NCI-H1436 treated with DMSO at 0.1 percent for 48 hours (cell line): Measurements from ENCODE around the gene APCDD1L.

Source experiments
- DNase-seq: peaks from one replicate; lab custom pipeline; 2025; lab: John Stamatoyannopoulos, UW

Gene APCDD1L

DNA sequence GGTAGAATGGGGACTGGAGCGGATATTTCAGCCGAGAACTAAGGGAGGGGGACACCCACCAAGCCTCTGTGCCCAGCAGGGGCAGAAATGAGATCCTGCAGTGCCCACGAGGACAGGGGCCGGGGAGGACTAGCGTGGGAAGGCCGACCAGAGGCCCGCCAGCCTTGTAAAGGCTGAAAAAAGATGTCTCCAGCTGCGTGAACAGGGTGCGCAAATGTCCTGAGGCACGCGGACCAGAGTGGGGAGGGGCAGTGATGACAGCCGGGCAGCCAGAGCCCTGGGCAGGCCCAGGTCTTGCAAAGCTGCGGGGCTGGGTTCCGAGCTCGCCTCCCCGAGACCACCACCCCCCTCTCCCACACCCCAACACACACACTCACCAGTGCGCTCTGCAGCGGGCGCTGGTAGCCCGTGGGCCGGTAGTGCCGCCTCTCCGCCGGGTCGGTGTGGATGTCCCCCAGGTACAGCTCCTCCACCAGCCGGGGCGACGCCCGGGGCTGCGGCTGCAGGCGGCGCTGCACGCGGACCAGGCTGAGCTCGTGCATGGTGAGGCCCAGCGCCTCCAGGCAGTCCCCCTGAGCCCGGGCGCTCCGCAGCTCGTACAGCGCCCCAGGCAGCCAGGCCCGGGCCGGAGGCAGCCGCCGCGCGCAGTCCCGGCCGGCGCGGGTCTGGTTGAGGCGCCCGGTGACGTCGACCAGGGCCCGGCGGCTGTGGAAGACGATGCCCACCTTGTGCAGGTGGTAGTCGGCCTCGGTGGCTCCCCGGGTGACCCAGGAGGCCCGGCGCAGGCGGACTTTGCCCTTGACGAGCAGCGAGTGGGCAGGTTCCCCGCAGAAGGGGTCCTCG lies 48.2 kb downstream of the APCDD1L start:
- DNase-seq: no peak

- no peak for DNase-seq
These were observed 49.0 kb downstream of the APCDD1L start for GRCh38 chr20:58466095-58466708.

DNA sequence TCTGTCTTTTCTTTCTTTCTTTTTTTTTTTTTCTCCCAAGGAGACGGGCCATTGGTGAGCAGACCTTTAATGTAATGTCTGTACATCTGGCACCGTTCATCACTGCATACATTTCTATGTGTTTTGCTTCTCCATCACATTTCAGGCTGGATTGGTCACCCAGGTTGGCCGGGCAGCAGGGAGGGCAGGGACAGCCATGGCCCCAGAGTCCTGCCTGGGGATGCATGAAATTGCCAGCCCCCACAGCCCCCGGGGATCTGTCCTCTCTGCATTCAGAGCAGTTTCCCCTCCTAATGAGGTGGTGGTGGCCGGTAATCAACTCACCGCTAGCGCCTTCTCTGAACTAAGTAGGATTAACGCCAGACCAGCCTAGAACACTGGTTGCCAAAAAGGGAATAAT lies 50.4 kb downstream of the APCDD1L start:
- no peak for DNase-seq

GRCh38 chr20:58463256-58463655 lies 51.9 kb downstream of the APCDD1L start:
- no peak for DNase-seq

- no peak for DNase-seq
These were observed 53.3 kb downstream of the APCDD1L start for GRCh38 chr20:58461899-58462298.

- DNase-seq: no peak
These were observed 54.1 kb downstream of the APCDD1L start for GRCh38 chr20:58461104-58461503.

DNA sequence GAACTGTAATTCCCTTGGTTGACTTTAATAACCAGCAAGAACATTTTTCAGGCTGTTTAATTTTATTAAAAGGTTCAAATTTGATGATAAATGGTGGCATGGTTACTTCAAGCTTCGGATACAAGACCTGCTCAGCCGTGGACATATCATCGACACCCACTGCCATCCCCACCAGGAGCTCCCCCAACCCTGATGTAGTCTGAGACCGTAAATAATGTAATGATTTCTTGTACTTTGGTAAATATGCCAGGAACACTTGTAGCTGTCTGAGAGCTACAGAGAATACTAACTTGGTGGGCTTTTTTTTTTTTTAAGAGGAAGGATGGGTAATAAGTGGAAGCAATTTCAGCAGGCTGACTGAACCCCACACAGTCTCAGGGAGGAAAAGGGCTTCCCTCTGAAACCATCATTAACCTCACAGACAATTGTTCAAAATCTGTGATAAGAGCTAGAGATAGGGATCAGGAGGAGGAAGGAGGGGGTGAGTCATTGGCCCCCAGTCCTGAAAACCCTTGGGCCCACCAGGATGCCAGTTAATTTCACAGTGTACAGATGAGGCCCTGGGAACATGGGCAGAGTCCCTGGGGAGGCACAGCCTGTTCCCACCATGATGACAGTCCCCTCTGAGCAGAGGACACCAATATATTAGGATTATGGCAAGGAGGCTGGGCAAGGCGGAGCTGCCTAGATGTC lies 56.0 kb downstream of the APCDD1L start:
- DNase-seq: no peak

DNA sequence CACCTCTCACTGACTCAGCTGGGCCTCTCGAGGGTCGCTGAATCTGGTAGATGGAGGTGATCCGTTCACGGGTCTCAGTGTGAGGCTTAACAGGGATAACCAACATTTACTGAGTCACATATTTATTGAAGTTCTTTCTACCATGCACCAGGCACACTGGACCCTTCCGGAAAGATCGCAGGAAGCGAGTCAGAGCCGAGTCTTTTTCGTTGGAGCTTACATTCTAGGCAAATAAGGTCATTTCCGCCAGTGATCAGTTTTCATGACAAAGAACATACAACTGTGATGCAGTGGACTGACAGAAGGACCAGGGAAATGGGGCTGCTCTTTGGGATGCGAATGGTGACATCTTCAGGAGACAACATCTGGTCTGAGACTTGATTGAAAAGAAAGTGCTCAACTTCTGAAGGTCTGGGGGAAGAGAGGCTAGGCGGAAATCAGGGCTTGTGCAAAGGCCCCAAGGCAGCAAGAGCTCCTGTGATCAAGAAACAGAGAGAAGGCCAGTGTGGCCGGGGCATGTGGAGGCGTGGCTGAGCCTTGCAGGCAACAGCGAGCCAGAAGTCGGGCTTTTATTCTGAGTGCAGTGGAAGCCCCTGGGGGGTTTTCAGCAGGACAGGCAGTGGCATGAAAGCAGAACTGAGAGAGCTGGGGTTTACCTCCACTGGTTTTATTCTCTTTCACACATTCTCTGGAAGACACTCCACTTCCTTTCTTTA lies 56.7 kb downstream of the APCDD1L start:
- DNase-seq: no peak

DNA sequence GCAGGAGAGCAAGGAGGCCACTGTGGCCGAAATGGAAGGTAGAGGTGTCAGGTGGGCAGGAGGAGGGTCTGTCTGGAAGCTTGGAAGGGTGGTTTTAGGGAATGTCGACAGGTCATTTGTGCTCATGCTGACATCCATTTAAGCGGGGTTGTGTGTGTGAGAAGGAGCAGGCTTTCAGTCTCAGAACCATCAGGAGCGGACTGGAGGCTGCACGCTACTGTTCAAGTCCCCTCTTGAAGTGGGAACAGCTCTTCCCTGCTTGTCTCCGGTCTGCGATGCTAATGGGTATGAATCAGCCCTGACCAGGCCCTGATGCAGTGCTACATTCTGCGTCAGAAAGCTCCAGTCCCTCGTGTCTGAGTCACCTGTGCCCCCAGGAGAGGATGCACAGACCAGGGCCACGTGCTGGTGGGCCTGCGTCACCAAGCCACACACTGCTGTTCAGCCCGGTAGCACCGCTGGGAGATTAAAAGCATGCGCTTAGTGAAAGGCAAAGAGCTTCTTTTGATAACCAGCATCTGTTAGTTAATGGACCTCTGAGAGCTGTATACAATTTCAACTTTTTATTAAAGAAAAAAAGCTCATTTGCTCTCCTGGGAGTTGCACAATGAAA lies 58.0 kb downstream of the APCDD1L start:
- peak; percentile 80 for DNase-seq

GRCh38 chr20:58454460-58454859 lies 60.7 kb downstream of the APCDD1L start:
- no peak for DNase-seq

DNA sequence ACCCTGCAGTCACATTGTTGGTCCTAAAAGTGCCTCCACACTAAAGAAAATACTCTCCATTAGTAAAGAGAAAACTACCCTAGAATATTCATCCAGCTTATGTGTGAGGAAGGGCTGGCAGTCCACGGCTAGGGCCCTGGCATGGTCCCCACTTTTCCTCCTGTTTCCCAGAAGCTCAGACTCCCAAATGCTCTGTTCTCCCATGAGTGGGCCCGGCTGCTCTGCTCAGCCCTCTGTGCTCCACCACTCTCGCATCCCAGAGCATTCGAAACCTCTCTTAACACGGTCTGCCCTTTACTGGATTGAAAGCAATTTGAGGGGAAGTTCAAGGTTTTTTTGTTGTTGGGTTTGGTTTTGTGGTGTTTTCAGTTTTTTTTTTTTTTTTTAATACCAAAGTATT lies 61.8 kb downstream of the APCDD1L start:
- DNase-seq: no peak

DNA sequence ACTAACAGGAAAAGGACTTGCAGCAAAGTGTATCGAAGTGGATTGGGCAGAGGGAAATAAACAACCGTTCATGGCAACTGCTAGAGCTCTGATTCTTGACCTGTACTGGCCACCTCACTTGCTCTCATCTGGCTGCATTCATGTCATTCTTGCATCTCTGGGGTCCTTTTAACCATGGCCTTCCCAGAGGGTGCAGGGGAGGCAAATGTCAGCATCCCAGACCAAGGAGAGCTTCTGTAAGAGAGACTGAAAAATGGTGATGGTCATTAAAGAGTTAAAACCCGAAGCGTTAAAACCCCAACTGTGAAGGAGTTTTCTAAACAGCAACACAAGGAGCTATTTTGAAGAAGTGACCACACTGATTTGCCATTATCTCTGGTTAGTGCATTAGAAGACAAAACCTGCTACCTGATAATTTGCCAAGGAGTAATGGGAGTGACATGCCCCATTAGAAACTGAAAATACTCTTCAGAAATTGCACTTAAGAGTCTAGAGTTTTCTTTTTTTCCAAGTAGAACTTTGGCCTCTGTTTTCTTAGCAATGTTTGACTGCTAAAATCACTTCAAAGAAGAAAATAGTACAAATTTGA lies 62.4 kb downstream of the APCDD1L start:
- no peak for DNase-seq

DNA sequence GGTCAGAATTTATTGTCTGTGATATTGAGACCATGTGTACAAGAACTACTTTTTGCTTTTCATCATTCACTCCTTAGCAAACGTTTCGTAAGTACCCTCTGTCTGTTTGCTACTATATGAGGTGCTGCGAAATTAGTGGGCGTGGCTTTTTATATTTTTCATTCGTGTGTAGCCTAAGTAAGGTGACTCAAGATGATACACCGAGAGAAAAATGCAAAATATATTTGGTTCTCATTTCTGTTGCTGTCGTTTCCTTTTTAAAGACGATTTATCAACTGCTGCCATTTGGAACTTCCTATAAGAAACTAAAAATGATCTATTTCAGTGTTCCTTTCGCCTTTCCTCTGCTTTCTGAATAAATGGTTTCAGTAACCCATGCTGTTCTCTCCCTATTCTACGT lies 64.9 kb downstream of the APCDD1L start:
- no peak for DNase-seq

GRCh38 chr20:58449681-58450221 lies 65.4 kb downstream of the APCDD1L start:
- no peak for DNase-seq

- DNase-seq: no peak
These were observed 66.2 kb downstream of the APCDD1L start for GRCh38 chr20:58448958-58449357.

- DNase-seq: no peak
These were observed 67.4 kb downstream of the APCDD1L start for GRCh38 chr20:58447511-58448391.

GRCh38 chr20:58446960-58447265 lies 68.3 kb downstream of the APCDD1L start:
- DNase-seq: no peak

DNA sequence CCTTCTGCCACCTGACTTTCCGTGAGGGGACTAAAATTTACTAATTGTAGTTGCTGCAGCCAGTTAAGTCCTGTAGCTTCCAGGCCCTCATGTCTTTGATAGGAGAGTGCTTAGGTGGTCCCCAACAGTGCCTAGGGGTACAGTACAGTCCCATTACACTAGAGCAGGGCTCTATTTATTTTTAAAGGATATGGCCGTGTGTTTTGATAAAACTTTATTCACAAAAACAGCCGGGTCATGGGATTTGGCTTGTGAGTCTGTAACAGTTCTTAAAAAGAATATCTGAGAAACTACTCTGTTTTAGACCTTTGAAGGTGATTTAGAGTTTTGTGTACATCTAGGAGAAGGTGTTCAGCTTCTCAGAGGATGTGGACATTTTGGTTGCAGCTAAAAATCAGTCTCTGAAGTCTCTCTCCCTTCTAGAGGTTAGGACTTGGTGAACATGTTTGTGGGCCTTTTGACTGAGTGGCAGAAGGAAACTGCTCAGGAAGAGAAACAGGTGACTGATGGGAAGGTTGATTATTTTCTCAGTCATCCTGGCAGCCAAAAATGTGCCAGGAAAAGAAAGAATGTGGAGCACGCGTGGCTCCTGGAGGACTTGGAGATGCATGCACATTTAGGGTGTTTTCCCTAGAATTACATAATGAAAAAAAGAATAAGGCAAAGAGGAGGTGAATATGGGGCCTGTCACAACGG lies 68.8 kb downstream of the APCDD1L start:
- DNase-seq: no peak

DNA sequence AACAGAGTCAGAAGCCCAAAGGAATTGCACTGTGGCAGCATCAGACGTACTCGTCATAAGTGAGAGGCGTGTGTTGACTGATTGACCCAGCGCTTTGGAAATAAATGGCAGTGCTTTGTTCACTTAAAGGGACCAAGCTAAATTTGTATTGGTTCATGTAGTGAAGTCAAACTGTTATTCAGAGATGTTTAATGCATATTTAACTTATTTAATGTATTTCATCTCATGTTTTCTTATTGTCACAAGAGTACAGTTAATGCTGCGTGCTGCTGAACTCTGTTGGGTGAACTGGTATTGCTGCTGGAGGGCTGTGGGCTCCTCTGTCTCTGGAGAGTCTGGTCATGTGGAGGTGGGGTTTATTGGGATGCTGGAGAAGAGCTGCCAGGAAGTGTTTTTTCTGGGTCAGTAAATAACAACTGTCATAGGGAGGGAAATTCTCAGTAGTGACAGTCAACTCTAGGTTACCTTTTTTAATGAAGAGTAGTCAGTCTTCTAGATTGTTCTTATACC lies 70.4 kb downstream of the APCDD1L start:
- no peak for DNase-seq

- no peak for DNase-seq
These were observed 73.5 kb downstream of the APCDD1L start for GRCh38 chr20:58441723-58442122.
